ENCODE measurements around the gene FOXF2.

DNA sequence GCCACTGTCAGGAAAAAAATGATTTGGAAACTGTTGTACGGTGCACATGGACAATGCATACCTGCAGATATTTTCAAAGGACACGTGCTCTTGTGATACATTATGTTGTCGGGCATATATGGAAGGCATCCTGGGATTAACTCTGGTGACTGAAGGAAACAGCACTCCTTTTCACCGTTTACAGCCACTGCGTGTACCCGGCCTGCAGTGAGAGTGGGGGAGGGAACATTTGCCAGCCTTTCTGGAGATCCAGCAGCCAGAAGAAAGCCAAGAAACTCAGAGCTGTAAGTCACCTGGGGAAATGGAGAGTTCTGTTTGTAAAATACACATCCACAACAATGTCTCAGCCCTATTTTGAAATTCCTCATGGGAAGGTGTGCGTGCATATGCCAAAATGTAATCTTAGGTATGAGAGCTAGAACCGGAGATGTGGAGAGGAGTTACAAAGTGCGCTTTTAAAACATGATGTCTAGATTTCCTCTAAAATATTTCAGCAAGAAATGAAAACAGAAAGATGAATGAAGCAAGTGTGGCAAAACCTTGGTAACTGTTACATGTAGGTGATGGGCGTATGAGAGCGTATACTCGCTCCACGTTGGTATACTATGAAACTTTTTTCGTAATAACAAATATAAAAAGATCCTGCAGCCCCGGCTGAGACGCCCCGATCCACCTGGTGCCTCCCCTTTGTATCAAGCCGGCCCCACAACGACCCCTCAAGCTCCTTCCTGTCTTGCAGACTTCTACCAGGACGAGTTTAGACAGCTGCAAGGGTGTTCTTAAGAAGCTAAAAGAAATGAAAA is 8.6 kb upstream of the FOXF2 start:
- TF ChIP-seq POLR2A (IDR thresholded peaks at IDR 0.05; ENCODE audit: extremely low read depth, insufficient read length): no peak
- TF ChIP-seq, protein P1, sequence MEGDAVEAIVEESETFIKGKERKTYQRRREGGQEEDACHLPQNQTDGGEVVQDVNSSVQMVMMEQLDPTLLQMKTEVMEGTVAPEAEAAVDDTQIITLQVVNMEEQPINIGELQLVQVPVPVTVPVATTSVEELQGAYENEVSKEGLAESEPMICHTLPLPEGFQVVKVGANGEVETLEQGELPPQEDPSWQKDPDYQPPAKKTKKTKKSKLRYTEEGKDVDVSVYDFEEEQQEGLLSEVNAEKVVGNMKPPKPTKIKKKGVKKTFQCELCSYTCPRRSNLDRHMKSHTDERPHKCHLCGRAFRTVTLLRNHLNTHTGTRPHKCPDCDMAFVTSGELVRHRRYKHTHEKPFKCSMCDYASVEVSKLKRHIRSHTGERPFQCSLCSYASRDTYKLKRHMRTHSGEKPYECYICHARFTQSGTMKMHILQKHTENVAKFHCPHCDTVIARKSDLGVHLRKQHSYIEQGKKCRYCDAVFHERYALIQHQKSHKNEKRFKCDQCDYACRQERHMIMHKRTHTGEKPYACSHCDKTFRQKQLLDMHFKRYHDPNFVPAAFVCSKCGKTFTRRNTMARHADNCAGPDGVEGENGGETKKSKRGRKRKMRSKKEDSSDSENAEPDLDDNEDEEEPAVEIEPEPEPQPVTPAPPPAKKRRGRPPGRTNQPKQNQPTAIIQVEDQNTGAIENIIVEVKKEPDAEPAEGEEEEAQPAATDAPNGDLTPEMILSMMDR (IDR thresholded peaks at IDR 0.05; ENCODE audit: low read depth, low read length): no peak
- TF ChIP-seq, protein P2, sequence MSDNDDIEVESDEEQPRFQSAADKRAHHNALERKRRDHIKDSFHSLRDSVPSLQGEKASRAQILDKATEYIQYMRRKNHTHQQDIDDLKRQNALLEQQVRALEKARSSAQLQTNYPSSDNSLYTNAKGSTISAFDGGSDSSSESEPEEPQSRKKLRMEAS (IDR thresholded peaks at IDR 0.05; ENCODE audit: low read depth, low read length): no peak
- TF ChIP-seq MYC (IDR thresholded peaks at IDR 0.05; ENCODE audit: low read depth, low read length): no peak

All from NB4 (cell line).